Thyroid gland (tissue), 4 donors: Measurements from ENCODE around the gene SMG6.

ENCODE experiments used
- POLR2A ChIP-seq, 2 donors: fragments of 450-650 bp; IDR thresholded peaks; one replicate each; pipeline ENCODE4 v1.6.1; 2017; ENCODE audit warnings: antibody characterized with exemption in 2 of 2, mild to moderate bottlenecking in 2 of 2, moderate library complexity in 1 of 2
- TF ChIP-seq, protein P1 (sequence below), 6 experiments: fragments of 200-600 bp in 3 of 6; fragments of 450-650 bp in 3 of 6; sonication (generic) in 3 of 6; IDR thresholded peaks; one replicate each; pipeline ENCODE4 v1.5.1; 2016 to 2019; ENCODE audit warnings: antibody characterized with exemption in 6 of 6, mild to moderate bottlenecking in 2 of 6, inconsistent platforms in 1 of 6, moderate library complexity in 1 of 6

DNA sequence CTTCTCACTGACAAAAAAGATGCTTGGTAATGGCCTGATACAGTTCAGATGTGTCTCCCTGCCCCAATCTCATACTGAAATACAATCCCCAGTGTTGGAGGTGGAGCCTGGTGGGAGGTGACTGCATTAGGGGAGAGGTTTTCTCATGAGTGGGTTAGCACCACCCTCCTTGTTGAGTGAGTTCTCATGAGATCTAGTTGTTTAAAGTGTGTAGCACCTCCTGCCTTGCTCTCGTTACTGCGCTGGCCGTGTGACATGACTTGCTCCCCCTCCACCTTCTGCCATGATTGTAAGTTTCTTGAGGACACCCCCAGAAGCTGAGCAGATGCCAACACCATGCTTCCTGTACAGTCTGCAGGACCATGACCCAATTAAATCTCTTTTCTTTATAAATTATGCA lies 27.7 kb upstream of the SMG6 start:
- TF ChIP-seq, protein P1, sequence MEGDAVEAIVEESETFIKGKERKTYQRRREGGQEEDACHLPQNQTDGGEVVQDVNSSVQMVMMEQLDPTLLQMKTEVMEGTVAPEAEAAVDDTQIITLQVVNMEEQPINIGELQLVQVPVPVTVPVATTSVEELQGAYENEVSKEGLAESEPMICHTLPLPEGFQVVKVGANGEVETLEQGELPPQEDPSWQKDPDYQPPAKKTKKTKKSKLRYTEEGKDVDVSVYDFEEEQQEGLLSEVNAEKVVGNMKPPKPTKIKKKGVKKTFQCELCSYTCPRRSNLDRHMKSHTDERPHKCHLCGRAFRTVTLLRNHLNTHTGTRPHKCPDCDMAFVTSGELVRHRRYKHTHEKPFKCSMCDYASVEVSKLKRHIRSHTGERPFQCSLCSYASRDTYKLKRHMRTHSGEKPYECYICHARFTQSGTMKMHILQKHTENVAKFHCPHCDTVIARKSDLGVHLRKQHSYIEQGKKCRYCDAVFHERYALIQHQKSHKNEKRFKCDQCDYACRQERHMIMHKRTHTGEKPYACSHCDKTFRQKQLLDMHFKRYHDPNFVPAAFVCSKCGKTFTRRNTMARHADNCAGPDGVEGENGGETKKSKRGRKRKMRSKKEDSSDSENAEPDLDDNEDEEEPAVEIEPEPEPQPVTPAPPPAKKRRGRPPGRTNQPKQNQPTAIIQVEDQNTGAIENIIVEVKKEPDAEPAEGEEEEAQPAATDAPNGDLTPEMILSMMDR (IDR thresholded peaks at IDR 0.05), result no peak
- TF ChIP-seq POLR2A (IDR thresholded peaks at IDR 0.05), result no peak
